ENCODE measurements around the gene CCDC136.

CCDC136 gene

GRCh38 chr7:128791121-128791971 is at the start of gene CCDC136:
Gene CCDC136 (plus strand): TSS chr7:128791968. CDS start chr7:128792412, 444 bp downstream.
- DNase-seq (ENCODE audit: low read depth, low spot score) = no peak
- peak within 1 kb of the TSS; percentile 87 for H3K4me3 ChIP-seq
- no peaks in the 10 kb centered on the region for H3K9me3 ChIP-seq (ENCODE audit: low read depth, low read length)
- H3K36me3 ChIP-seq (ENCODE audit: insufficient read depth, low read length) = no peaks in the 10 kb centered on the region
- H3K27ac ChIP-seq = no peak within 1 kb of the TSS
- TF ChIP-seq POLR2AphosphoS5 (IDR thresholded peaks at IDR 0.05; ENCODE audit: borderline replicate concordance, low read depth, low read length) (no peak), FOXP2 (optimal IDR thresholded peaks at IDR 0.05; ENCODE audit: control extremely low read depth, extremely low read length, insufficient read depth) (no peak), EZH2 (IDR thresholded peaks at IDR 0.05) (no peak)
- H3K9ac ChIP-seq (ENCODE audit: insufficient read length) = peak within 1 kb of the TSS; percentile 41

- no peaks in the 10 kb centered on the region for H3K9me3 ChIP-seq (ENCODE audit: low read depth, low read length)
- TF ChIP-seq POLR2AphosphoS5 (IDR thresholded peaks at IDR 0.05; ENCODE audit: borderline replicate concordance, low read depth, low read length) (no peak), EZH2 (IDR thresholded peaks at IDR 0.05) (no peak), FOXP2 (optimal IDR thresholded peaks at IDR 0.05; ENCODE audit: control extremely low read depth, extremely low read length, insufficient read depth) (no peak)
- DNase-seq (ENCODE audit: low read depth, low spot score) = no peak
- H3K36me3 ChIP-seq (ENCODE audit: insufficient read depth, low read length) = peaks cover 13% of the 10 kb centered on the region
- H3K27ac ChIP-seq = no peak overlapping the region
- H3K9ac ChIP-seq (ENCODE audit: insufficient read length) = no peak overlapping the region
- no peak overlapping the region for H3K4me3 ChIP-seq
Observed at GRCh38 chr7:128742206-128742605, 49.6 kb upstream of the CCDC136 start.

- H3K27ac ChIP-seq = no peak overlapping the region
- peaks cover 23% of the 10 kb centered on the region for H3K36me3 ChIP-seq (ENCODE audit: insufficient read depth, low read length)
Observed at GRCh38 chr7:128743112-128743772, 48.5 kb upstream of the CCDC136 start.

GRCh38 chr7:128744366-128744905 is 47.3 kb upstream of the CCDC136 start:
- TF ChIP-seq POLR2AphosphoS5 (IDR thresholded peaks at IDR 0.05; ENCODE audit: borderline replicate concordance, low read depth, low read length) (no peak), EZH2 (IDR thresholded peaks at IDR 0.05) (no peak), FOXP2 (optimal IDR thresholded peaks at IDR 0.05; ENCODE audit: control extremely low read depth, extremely low read length, insufficient read depth) (no peak)
- Histone ChIP-seq H3K9me3 (ENCODE audit: low read depth, low read length) (no peaks in the 10 kb centered on the region), H3K9ac (ENCODE audit: insufficient read length) (no peak overlapping the region), H3K27ac (no peak overlapping the region), H3K36me3 (ENCODE audit: insufficient read depth, low read length) (peaks cover 35% of the 10 kb centered on the region), H3K4me3 (no peak overlapping the region)
- DNase-seq (ENCODE audit: low read depth, low spot score) = no peak

More at GRCh38 chr7:128743112-128743772, 48.5 kb upstream of the CCDC136 start:
- no peak overlapping the region for H3K4me3 ChIP-seq
- H3K9me3 ChIP-seq (ENCODE audit: low read depth, low read length) = no peaks in the 10 kb centered on the region
- no peak overlapping the region for H3K9ac ChIP-seq (ENCODE audit: insufficient read length)
- no peak for DNase-seq (ENCODE audit: low read depth, low spot score)
- TF ChIP-seq FOXP2 (optimal IDR thresholded peaks at IDR 0.05; ENCODE audit: control extremely low read depth, extremely low read length, insufficient read depth) (no peak), POLR2AphosphoS5 (IDR thresholded peaks at IDR 0.05; ENCODE audit: borderline replicate concordance, low read depth, low read length) (no peak), EZH2 (IDR thresholded peaks at IDR 0.05) (no peak)

GRCh38 chr7:128745706-128746105 is 46.1 kb upstream of the CCDC136 start:
- TF ChIP-seq EZH2 (IDR thresholded peaks at IDR 0.05) (no peak), POLR2AphosphoS5 (IDR thresholded peaks at IDR 0.05; ENCODE audit: borderline replicate concordance, low read depth, low read length) (no peak), FOXP2 (optimal IDR thresholded peaks at IDR 0.05; ENCODE audit: control extremely low read depth, extremely low read length, insufficient read depth) (no peak)
- Histone ChIP-seq H3K36me3 (ENCODE audit: insufficient read depth, low read length) (peaks cover 48% of the 10 kb centered on the region), H3K9me3 (ENCODE audit: low read depth, low read length) (no peaks in the 10 kb centered on the region)

GRCh38 chr7:128747327-128748079 is 44.3 kb upstream of the CCDC136 start:
- H3K27ac ChIP-seq = no peak overlapping the region
- no peaks in the 10 kb centered on the region for H3K9me3 ChIP-seq (ENCODE audit: low read depth, low read length)
- TF ChIP-seq POLR2AphosphoS5 (IDR thresholded peaks at IDR 0.05; ENCODE audit: borderline replicate concordance, low read depth, low read length) (no peak), FOXP2 (optimal IDR thresholded peaks at IDR 0.05; ENCODE audit: control extremely low read depth, extremely low read length, insufficient read depth) (no peak), EZH2 (IDR thresholded peaks at IDR 0.05) (no peak)
- DNase-seq (ENCODE audit: low read depth, low spot score) = no peak
- no peak overlapping the region for H3K9ac ChIP-seq (ENCODE audit: insufficient read length)
- peaks cover 58% of the 10 kb centered on the region for H3K36me3 ChIP-seq (ENCODE audit: insufficient read depth, low read length)
- no peak overlapping the region for H3K4me3 ChIP-seq

More at GRCh38 chr7:128745706-128746105, 46.1 kb upstream of the CCDC136 start:
- Histone ChIP-seq H3K4me3 (no peak overlapping the region), H3K9ac (ENCODE audit: insufficient read length) (no peak overlapping the region), H3K27ac (no peak overlapping the region)
- no peak for DNase-seq (ENCODE audit: low read depth, low spot score)

GRCh38 chr7:128752251-128752650 is 39.5 kb upstream of the CCDC136 start:
- Histone ChIP-seq H3K4me3 (no peak overlapping the region), H3K9me3 (ENCODE audit: low read depth, low read length) (no peaks in the 10 kb centered on the region), H3K36me3 (ENCODE audit: insufficient read depth, low read length) (peaks cover 63% of the 10 kb centered on the region), H3K9ac (ENCODE audit: insufficient read length) (no peak overlapping the region), H3K27ac (0 out of 2 replicates have a peak overlapping the region, but pooled peaks have one; percentile 17)
- TF ChIP-seq EZH2 (IDR thresholded peaks at IDR 0.05) (no peak), POLR2AphosphoS5 (IDR thresholded peaks at IDR 0.05; ENCODE audit: borderline replicate concordance, low read depth, low read length) (no peak), FOXP2 (optimal IDR thresholded peaks at IDR 0.05; ENCODE audit: control extremely low read depth, extremely low read length, insufficient read depth) (no peak)
- no peak for DNase-seq (ENCODE audit: low read depth, low spot score)

All from SK-N-MC (cell line).